HUES64 (cell line): ENCODE data around the gene IFFO2.

ENCODE experiments used
- H3K27ac ChIP-seq: 2 replicates; pipeline ENCODE4 v1.7.0; 2013; ENCODE audit warnings: low read depth, low read length, inconsistent platforms
- H3K27me3 ChIP-seq: 2 replicates; pipeline ENCODE4 v1.6.1; 2013; ENCODE audit warnings: mild to moderate bottlenecking, low read length; ENCODE audit not compliant: insufficient read depth
- H3K36me3 ChIP-seq: 2 replicates; pipeline ENCODE4 v1.6.1; 2013; ENCODE audit warnings: mild to moderate bottlenecking, low read length; ENCODE audit not compliant: insufficient read depth
- H3K4me1 ChIP-seq: 2 replicates; pipeline ENCODE4 v1.6.1; 2013; ENCODE audit warnings: mild to moderate bottlenecking, low read length, moderate library complexity; ENCODE audit not compliant: insufficient read depth
- H3K4me3 ChIP-seq: 2 replicates; pipeline ENCODE4 v1.5.1; 2013; ENCODE audit warnings: mild to moderate bottlenecking, low read length, moderate library complexity
- H3K9ac ChIP-seq: 2 replicates; pipeline ENCODE4 v1.6.1; 2013; ENCODE audit warnings: mild to moderate bottlenecking, low read depth, low read length
- H3K9me3 ChIP-seq: 2 replicates; pipeline ENCODE4 v1.6.1; 2013; ENCODE audit warnings: low read depth, low read length; ENCODE audit not compliant: insufficient read depth
- WGBS: fragments of 150-250, 120-280 bp; methylation state at CpG from one replicate; pipeline ENCODE4 v1.1.7; 2013; ENCODE audit warnings: missing lambda C conversion rate; 5-methylcytosine and 5-hydroxymethylcytosine counted together

IFFO2 gene

GRCh38 chr1:18991585-18991984 is 35.1 kb upstream of the IFFO2 start:
- Histone ChIP-seq H3K27ac (no peak overlapping the region), H3K27me3 (no peaks in the 10 kb centered on the region), H3K9me3 (no peaks in the 10 kb centered on the region), H3K4me3 (no peak overlapping the region), H3K9ac (no peak overlapping the region), H3K4me1 (peaks cover 7% of the 10 kb centered on the region; the same call in 1 of the 2 replicates), H3K36me3 (no peaks in the 10 kb centered on the region)
- WGBS: 92% methylated on average over 3 of the region's 3 CpGs

- H3K4me3 ChIP-seq: no peak overlapping the region
- H3K36me3 ChIP-seq: no peaks in the 10 kb centered on the region
- H3K27me3 ChIP-seq: no peaks in the 10 kb centered on the region
- no peak overlapping the region for H3K27ac ChIP-seq
- H3K4me1 ChIP-seq: peaks cover 7% of the 10 kb centered on the region; the same call in 1 of the 2 replicates
- no peak overlapping the region for H3K9ac ChIP-seq
- 89% methylated on average over 9 of the region's 9 CpGs for WGBS
- H3K9me3 ChIP-seq: no peaks in the 10 kb centered on the region
Measured at GRCh38 chr1:18989896-18990295, 33.4 kb upstream of the IFFO2 start.

GRCh38 chr1:18989176-18989799 is 32.8 kb upstream of the IFFO2 start:
- Histone ChIP-seq H3K36me3 (no peaks in the 10 kb centered on the region), H3K4me1 (peaks cover 7% of the 10 kb centered on the region; the same call in 1 of the 2 replicates), H3K27ac (no peak overlapping the region), H3K9me3 (no peaks in the 10 kb centered on the region), H3K4me3 (no peak overlapping the region), H3K9ac (no peak overlapping the region), H3K27me3 (no peaks in the 10 kb centered on the region)
- 78% methylated on average over 11 of the region's 11 CpGs for WGBS

- H3K27me3 ChIP-seq: no peaks in the 10 kb centered on the region; the same call in 1 of the 2 replicates
- H3K36me3 ChIP-seq: no peaks in the 10 kb centered on the region
- H3K9me3 ChIP-seq: no peaks in the 10 kb centered on the region
- H3K4me3 ChIP-seq: no peak overlapping the region
- no peaks in the 10 kb centered on the region for H3K4me1 ChIP-seq
- H3K9ac ChIP-seq: no peak overlapping the region
- H3K27ac ChIP-seq: no peak overlapping the region
- 93% methylated on average over 2 of the region's 2 CpGs for WGBS
Measured at GRCh38 chr1:18981242-18981641, 24.8 kb upstream of the IFFO2 start.

- Histone ChIP-seq H3K9me3 (no peaks in the 10 kb centered on the region), H3K4me1 (no peaks in the 10 kb centered on the region), H3K27me3 (no peaks in the 10 kb centered on the region; the same call in 1 of the 2 replicates), H3K36me3 (no peaks in the 10 kb centered on the region), H3K9ac (no peak overlapping the region), H3K4me3 (no peak overlapping the region), H3K27ac (no peak overlapping the region)
- WGBS: 79% methylated on average over 2 of the region's 2 CpGs
Measured at GRCh38 chr1:18978706-18979105, 22.2 kb upstream of the IFFO2 start.

GRCh38 chr1:18977428-18977827 is 21.0 kb upstream of the IFFO2 start:
- Histone ChIP-seq H3K9me3 (no peaks in the 10 kb centered on the region), H3K4me1 (no peaks in the 10 kb centered on the region), H3K4me3 (no peak overlapping the region), H3K27ac (no peak overlapping the region), H3K9ac (no peak overlapping the region), H3K36me3 (no peaks in the 10 kb centered on the region), H3K27me3 (no peaks in the 10 kb centered on the region)
- WGBS: 81% methylated on average over 7 of the region's 7 CpGs

GRCh38 chr1:18976096-18976495 is 19.6 kb upstream of the IFFO2 start:
- no peaks in the 10 kb centered on the region for H3K9me3 ChIP-seq
- WGBS: 92% methylated on average over 8 of the region's 8 CpGs
- H3K4me3 ChIP-seq: no peak overlapping the region

GRCh38 chr1:18974606-18975005 is 18.1 kb upstream of the IFFO2 start:
- H3K27me3 ChIP-seq: no peaks in the 10 kb centered on the region
- WGBS: 88% methylated on average over 7 of the region's 7 CpGs
- no peaks in the 10 kb centered on the region for H3K36me3 ChIP-seq
- H3K4me1 ChIP-seq: no peaks in the 10 kb centered on the region
- no peak overlapping the region for H3K27ac ChIP-seq
- no peak overlapping the region for H3K4me3 ChIP-seq
- H3K9ac ChIP-seq: no peak overlapping the region
- H3K9me3 ChIP-seq: no peaks in the 10 kb centered on the region

More at GRCh38 chr1:18976096-18976495, 19.6 kb upstream of the IFFO2 start:
- Histone ChIP-seq H3K27me3 (no peaks in the 10 kb centered on the region), H3K9ac (no peak overlapping the region), H3K36me3 (no peaks in the 10 kb centered on the region), H3K27ac (no peak overlapping the region), H3K4me1 (no peaks in the 10 kb centered on the region)

GRCh38 chr1:18974005-18974404 is 17.5 kb upstream of the IFFO2 start:
- 91% methylated on average over 8 of the region's 8 CpGs for WGBS
- Histone ChIP-seq H3K9me3 (no peaks in the 10 kb centered on the region), H3K36me3 (no peaks in the 10 kb centered on the region), H3K4me1 (no peaks in the 10 kb centered on the region), H3K9ac (no peak overlapping the region), H3K27me3 (no peaks in the 10 kb centered on the region; the same call in 1 of the 2 replicates), H3K27ac (no peak overlapping the region), H3K4me3 (no peak overlapping the region)

- WGBS: 88% methylated on average over 7 of the region's 7 CpGs
- H3K9ac ChIP-seq: no peak overlapping the region
- no peaks in the 10 kb centered on the region for H3K36me3 ChIP-seq
- H3K27ac ChIP-seq: no peak overlapping the region
- H3K4me3 ChIP-seq: no peak overlapping the region
- H3K9me3 ChIP-seq: no peaks in the 10 kb centered on the region
- H3K27me3 ChIP-seq: no peaks in the 10 kb centered on the region; the same call in 1 of the 2 replicates
- H3K4me1 ChIP-seq: no peaks in the 10 kb centered on the region
Measured at GRCh38 chr1:18973446-18973955, 17.0 kb upstream of the IFFO2 start.

GRCh38 chr1:18972991-18973390 is 16.5 kb upstream of the IFFO2 start:
- Histone ChIP-seq H3K36me3 (no peaks in the 10 kb centered on the region), H3K9ac (no peak overlapping the region), H3K27me3 (no peaks in the 10 kb centered on the region; the same call in 1 of the 2 replicates), H3K27ac (no peak overlapping the region), H3K4me3 (no peak overlapping the region), H3K4me1 (no peaks in the 10 kb centered on the region), H3K9me3 (no peaks in the 10 kb centered on the region)
- WGBS: 85% methylated on average over 7 of the region's 7 CpGs
